Tibial nerve (tissue), 4 donors: ENCODE data around the gene REXO1.

Experiments used
- CTCF ChIP-seq, 5 experiments: fragments of 200-600 bp in 3 of 5; fragments of 450-650 bp in 2 of 5; sonication (generic) in 3 of 5; IDR thresholded peaks; one replicate each; pipeline ENCODE4 v1.5.1; 2016 to 2019; ENCODE audit warnings: antibody characterized with exemption in 5 of 5, mild to moderate bottlenecking in 3 of 5, moderate library complexity in 2 of 5
- EP300 ChIP-seq, 2 donors: sonication (generic); formaldehyde crosslinking; IDR thresholded peaks; one replicate each; pipeline ENCODE4 v1.6.1; 2017; ENCODE audit warnings: antibody characterized with exemption in 2 of 2, mild to moderate bottlenecking in 1 of 2
- POLR2A ChIP-seq, 2 donors: fragments of 450-650 bp; IDR thresholded peaks; one replicate each; pipeline ENCODE4 v1.6.1; 2017; ENCODE audit warnings: antibody characterized with exemption in 2 of 2, mild to moderate bottlenecking in 2 of 2, moderate library complexity in 2 of 2

- TF ChIP-seq CTCF (IDR thresholded peaks at IDR 0.05): no peak
- TF ChIP-seq POLR2A (IDR thresholded peaks at IDR 0.05): no peak
- no peak for TF ChIP-seq EP300 (IDR thresholded peaks at IDR 0.05)
Measured at GRCh38 chr19:1871630-1872029, 23.3 kb upstream of the REXO1 start.
